GM10266 (cell line): Measurements from ENCODE around the gene ZFPL1.

Experiments used
- DNase-seq: peaks from one replicate; pipeline ENCODE4 v3.0.0; 2012; ENCODE audit errors: extremely low spot score
- CTCF ChIP-seq: IDR thresholded peaks from 2 replicates; pipeline ENCODE4 v1.5.1; 2012; ENCODE audit warnings: mild to moderate bottlenecking, low read depth; ENCODE audit not compliant: control insufficient read depth, insufficient read depth; ENCODE audit errors: missing control alignments

Gene ZFPL1

GRCh38 chr11:65043881-65044501, 40.0 kb upstream of the ZFPL1 start:
- TF ChIP-seq CTCF = no peak
- no peak for DNase-seq

GRCh38 chr11:65045061-65045460, 39.0 kb upstream of the ZFPL1 start:
- no peak for DNase-seq
- no peak for TF ChIP-seq CTCF

- DNase-seq = no peak
- no peak for TF ChIP-seq CTCF
Observed at GRCh38 chr11:65045728-65046127, 38.3 kb upstream of the ZFPL1 start.

GRCh38 chr11:65047581-65048422, 36.2 kb upstream of the ZFPL1 start:
- DNase-seq = no peak
- no peak for TF ChIP-seq CTCF

- no peak for DNase-seq
- TF ChIP-seq CTCF = no peak
Observed at GRCh38 chr11:65051398-65051858, 32.6 kb upstream of the ZFPL1 start.

- no peak for DNase-seq
- no peak for TF ChIP-seq CTCF
Observed at GRCh38 chr11:65053827-65054508, 30.1 kb upstream of the ZFPL1 start.
